ENCODE data around the gene LDAH.
A peak's percentile ranks its signal among the peaks of the same experiment; 100 is the strongest.

Gene LDAH

DNA sequence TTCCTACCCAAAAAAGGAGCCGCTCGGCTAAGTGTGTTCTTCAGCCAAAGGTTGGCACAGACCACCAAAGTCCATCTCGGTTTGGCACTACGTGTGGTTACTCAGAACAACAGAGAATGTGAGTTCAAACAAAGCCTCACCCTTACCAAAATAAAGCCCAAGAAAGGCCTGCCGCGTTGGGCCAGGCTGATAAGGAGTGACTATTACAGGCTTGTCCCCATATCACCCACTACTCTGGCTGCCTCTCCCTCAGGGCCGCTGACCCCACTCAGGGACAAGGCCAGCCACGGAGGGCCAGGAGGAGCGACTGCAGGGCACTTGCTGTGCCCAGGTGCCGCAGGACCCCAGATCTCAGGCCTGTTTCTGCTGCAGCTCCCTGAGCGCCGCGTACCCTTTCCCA, 185.8 kb downstream of the LDAH start:
- no peak for DNase-seq (ENCODE audit: low read depth)

- peak; percentile 38 for DNase-seq (ENCODE audit: low read depth)
These were observed 187.0 kb downstream of the LDAH start for GRCh38 chr2:20635675-20636584.

GRCh38 chr2:20635113-20635510, 187.8 kb downstream of the LDAH start:
- no peak for DNase-seq (ENCODE audit: low read depth)

DNA sequence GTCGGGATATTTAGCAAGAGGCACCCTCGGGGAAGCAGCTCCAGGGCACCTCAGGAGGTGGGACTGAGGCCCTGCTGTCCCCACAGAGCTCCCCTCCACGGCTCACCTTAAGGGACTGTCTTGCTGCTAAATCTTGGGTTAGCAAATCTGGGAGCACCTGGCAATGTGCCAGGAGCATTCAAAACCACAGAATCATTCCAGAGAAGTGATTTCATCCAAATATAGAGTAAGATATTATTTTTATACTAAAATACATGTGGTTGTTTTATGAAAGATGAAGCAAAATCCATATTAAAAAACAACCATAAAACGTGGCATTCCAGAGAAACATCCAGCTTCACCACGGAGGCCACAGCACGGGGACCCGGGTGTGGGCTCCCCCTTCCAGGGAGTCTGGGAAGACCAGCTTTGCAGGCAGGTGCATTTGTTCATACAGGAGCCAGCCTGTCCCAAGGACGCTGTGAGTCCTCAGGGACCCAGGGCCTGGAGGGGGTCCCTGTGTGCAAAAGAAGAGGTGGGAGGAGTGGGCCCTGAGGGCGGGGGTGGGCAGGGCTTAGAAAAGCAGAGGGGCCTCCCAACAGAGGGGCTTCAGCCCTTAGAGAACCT, 188.3 kb downstream of the LDAH start:
- no peak for DNase-seq (ENCODE audit: low read depth)

Data from stimulated activated CD8-positive, alpha-beta memory T cell treated with anti-CD3 and anti-CD28 coated beads, Interleukin-4, amount 100 ng/mL, for 24 hours (primary cell).